Measurements from ENCODE around the gene KSR2. TPM values are rescaled to one million over a fixed set of nuclear protein-coding genes. Genes with fewer than 3 reads are reported as not detected.

Gene KSR2
- total RNA-seq, 4 donors from 2014 or later, result under 0.01 to 0.06 (median 0.03) TPM

DNA sequence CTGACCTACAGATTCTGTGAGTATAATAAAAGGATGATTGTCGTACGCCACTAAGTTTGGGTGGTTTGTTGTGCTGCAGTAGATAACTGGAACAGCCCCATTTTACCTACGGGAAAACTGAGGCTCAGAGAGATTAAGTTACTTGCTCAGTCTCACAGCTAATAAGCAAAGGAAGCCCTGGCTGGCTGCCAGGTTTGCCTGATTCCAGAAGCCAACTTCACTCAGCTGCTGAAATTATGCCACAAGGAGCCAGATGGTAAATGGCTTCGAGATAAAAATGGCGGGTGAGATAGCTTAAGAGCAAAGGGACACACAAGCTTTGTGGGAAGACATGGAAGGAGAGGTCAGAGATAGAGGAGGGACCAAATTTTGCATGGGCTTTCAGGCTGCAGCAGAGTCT is 415.8 kb downstream of the KSR2 start:
- TF ChIP-seq EP300 (IDR thresholded peaks at IDR 0.05), result no peak
- no peak for TF ChIP-seq POLR2AphosphoS5 (IDR thresholded peaks at IDR 0.05)
- TF ChIP-seq, protein P1, sequence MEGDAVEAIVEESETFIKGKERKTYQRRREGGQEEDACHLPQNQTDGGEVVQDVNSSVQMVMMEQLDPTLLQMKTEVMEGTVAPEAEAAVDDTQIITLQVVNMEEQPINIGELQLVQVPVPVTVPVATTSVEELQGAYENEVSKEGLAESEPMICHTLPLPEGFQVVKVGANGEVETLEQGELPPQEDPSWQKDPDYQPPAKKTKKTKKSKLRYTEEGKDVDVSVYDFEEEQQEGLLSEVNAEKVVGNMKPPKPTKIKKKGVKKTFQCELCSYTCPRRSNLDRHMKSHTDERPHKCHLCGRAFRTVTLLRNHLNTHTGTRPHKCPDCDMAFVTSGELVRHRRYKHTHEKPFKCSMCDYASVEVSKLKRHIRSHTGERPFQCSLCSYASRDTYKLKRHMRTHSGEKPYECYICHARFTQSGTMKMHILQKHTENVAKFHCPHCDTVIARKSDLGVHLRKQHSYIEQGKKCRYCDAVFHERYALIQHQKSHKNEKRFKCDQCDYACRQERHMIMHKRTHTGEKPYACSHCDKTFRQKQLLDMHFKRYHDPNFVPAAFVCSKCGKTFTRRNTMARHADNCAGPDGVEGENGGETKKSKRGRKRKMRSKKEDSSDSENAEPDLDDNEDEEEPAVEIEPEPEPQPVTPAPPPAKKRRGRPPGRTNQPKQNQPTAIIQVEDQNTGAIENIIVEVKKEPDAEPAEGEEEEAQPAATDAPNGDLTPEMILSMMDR (IDR thresholded peaks at IDR 0.05), result no peak
- TF ChIP-seq POLR2A (IDR thresholded peaks at IDR 0.05; ENCODE audit: low read depth), result no peak
- intact Hi-C loops (cut with DNase I), result no loop called here
- no peak overlapping the region for H3K27ac ChIP-seq (replicated peaks in 1 of 4)
- H3K36me3 ChIP-seq, result no peaks in the 10 kb centered on the region
- peaks cover 0 to 7% (median 3%) of the 10 kb centered on the region in 4 donors for H3K9me3 ChIP-seq
- no peak overlapping the region for H3K4me3 ChIP-seq
- H3K4me1 ChIP-seq, result no peaks in the 10 kb centered on the region
- 92% methylated on average over 5 of the region's 5 CpGs for WGBS
- H3K27me3 ChIP-seq, result no peaks in the 10 kb centered on the region
- no peak for DNase-seq (ENCODE audit: extremely low spot score)

DNA sequence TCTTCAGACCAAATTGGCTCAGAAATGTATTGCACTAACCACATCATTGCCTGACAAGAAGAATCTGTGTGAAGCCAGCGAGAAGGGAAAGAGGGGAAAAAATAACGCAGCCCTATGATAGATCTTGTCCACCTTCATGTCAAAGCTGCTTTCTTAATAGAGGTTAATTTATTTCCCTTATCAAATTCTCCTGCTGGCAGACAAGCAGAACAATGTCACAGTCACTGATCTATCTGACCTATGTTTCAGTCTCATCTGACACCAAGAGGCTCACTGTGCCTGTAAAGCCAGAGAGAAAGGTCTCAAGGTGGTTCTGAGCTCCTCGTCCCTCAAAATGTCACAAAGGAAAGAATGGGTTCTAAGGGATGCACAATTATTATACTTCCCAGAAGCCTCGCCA is 417.1 kb downstream of the KSR2 start:
- Histone ChIP-seq H3K27me3 (no peaks in the 10 kb centered on the region), H3K4me1 (no peaks in the 10 kb centered on the region), H3K9me3 (peaks cover 0 to 7% (median 3%) of the 10 kb centered on the region in 4 donors), H3K27ac (replicated peaks in 1 of 4) (no peak overlapping the region), H3K36me3 (no peaks in the 10 kb centered on the region), H3K4me3 (no peak overlapping the region)
- intact Hi-C loops (cut with DNase I), result no loop called here
- TF ChIP-seq, protein P1 (IDR thresholded peaks at IDR 0.05), result no peak
- no peak for TF ChIP-seq POLR2A (IDR thresholded peaks at IDR 0.05; ENCODE audit: low read depth)
- no peak for TF ChIP-seq POLR2AphosphoS5 (IDR thresholded peaks at IDR 0.05)
- TF ChIP-seq EP300 (IDR thresholded peaks at IDR 0.05), result no peak
- DNase-seq (ENCODE audit: extremely low spot score), result no peak
- 64% methylated on average over 4 of the region's 4 CpGs for WGBS

DNA sequence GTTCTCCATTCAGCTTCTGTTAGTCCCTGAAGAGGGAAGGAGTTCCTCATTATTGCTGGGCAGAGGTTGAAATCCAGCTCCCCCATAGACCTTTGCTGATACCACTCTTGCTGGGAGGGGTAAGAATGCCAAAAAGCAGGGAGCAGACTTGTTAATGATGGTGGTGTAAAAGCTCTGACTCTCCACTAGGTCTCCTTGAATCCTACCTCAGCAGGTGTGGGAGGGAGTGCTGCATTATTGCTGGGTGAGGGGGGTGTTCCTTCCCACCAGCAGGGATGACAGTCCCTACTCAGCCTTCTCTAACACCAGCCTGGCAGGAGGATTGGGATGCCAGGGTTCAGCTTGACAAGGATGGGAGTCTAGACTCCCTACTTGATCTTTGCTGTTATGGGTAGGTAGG is 421.6 kb downstream of the KSR2 start:
- H3K27me3 ChIP-seq, result no peaks in the 10 kb centered on the region
- no peak overlapping the region for H3K27ac ChIP-seq (replicated peaks in 1 of 4)

DNA sequence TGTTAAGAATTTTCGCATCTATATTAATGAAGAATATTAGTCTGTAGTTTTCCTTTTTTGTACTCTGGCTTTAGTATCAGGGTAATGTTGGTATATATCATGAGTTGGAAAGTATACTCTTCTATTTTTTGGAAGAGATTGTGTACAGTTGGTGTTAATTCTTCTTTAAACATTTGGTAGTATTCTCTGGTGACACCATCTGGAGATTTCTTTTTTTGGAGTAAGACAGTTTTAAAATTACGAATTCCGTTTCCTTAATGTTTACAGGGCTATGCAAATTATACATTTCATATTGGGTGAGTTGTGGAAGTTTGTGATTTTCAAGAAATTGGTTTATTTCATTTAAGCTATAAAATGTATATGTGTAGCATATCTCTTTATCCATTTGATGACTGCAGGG is 423.6 kb downstream of the KSR2 start:
- no peak for TF ChIP-seq POLR2A (IDR thresholded peaks at IDR 0.05; ENCODE audit: low read depth)
- TF ChIP-seq, protein P1 (IDR thresholded peaks at IDR 0.05), result no peak
- TF ChIP-seq EP300 (IDR thresholded peaks at IDR 0.05), result no peak
- no peak for TF ChIP-seq POLR2AphosphoS5 (IDR thresholded peaks at IDR 0.05)
- Histone ChIP-seq H3K9me3 (peaks cover 0 to 23% (median 0%) of the 10 kb centered on the region in 4 donors), H3K36me3 (no peaks in the 10 kb centered on the region), H3K27me3 (no peaks in the 10 kb centered on the region), H3K27ac (replicated peaks in 1 of 4) (no peak overlapping the region), H3K4me3 (no peak overlapping the region), H3K4me1 (no peaks in the 10 kb centered on the region)
- 93% methylated on average over 3 of the region's 3 CpGs for WGBS
- no peak for DNase-seq (ENCODE audit: extremely low spot score)
- intact Hi-C loops (cut with DNase I), result no loop called here

More for the DNA sequence above, 421.6 kb downstream of the KSR2 start:
- Histone ChIP-seq H3K4me3 (no peak overlapping the region), H3K36me3 (no peaks in the 10 kb centered on the region), H3K9me3 (peaks cover 0 to 26% (median under 1%) of the 10 kb centered on the region in 4 donors), H3K4me1 (no peaks in the 10 kb centered on the region)
- intact Hi-C loops (cut with DNase I), result no loop called here
- TF ChIP-seq POLR2A (IDR thresholded peaks at IDR 0.05; ENCODE audit: low read depth) (no peak), POLR2AphosphoS5 (IDR thresholded peaks at IDR 0.05) (no peak), EP300 (IDR thresholded peaks at IDR 0.05) (no peak)
- TF ChIP-seq, protein P1 (IDR thresholded peaks at IDR 0.05), result no peak
- no peak for DNase-seq (ENCODE audit: extremely low spot score)

DNA sequence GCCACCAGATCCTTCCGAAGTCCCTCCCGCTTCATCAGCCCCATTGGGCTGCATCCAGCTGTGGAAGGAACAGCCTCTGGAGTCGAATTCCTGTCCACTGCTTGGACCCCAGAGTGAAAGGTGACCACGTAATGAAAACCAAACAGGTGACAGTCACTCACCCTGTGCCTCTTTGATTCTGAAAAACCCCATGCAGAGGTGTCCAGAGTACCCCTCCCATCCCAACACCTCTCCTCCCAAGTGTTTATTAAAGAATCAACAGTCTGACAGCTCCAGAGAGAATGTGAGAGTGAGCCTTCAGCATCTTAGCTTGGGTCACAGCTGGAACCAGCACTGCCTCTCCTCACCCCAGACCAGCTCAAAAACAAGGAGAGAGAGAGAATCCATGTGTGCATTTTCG is 428.8 kb downstream of the KSR2 start:
- H3K27me3 ChIP-seq, result peaks cover 0 to 7% (median 0%) of the 10 kb centered on the region in 4 donors
- H3K4me3 ChIP-seq, result no peak overlapping the region
- no peaks in the 10 kb centered on the region for H3K36me3 ChIP-seq
- intact Hi-C loops (cut with DNase I), result no loop called here
- H3K9me3 ChIP-seq, result peaks cover 0 to 13% (median 0%) of the 10 kb centered on the region in 4 donors
- no peaks in the 10 kb centered on the region for H3K4me1 ChIP-seq
- DNase-seq (ENCODE audit: extremely low spot score), result no peak
- no peak overlapping the region for H3K27ac ChIP-seq (replicated peaks in 1 of 4)
- TF ChIP-seq EP300 (IDR thresholded peaks at IDR 0.05), result no peak
- no peak for TF ChIP-seq POLR2A (IDR thresholded peaks at IDR 0.05; ENCODE audit: low read depth)
- TF ChIP-seq, protein P1 (IDR thresholded peaks at IDR 0.05), result no peak
- no peak for TF ChIP-seq POLR2AphosphoS5 (IDR thresholded peaks at IDR 0.05)
- WGBS, result 34% methylated on average over 4 of the region's 5 CpGs
